H7 (cell line): ENCODE results near the gene ZDBF2. TPM values are rescaled to one million over a fixed set of nuclear protein-coding genes. Genes with fewer than 3 reads are reported as not detected.
A peak's percentile ranks its signal among the peaks of the same experiment; 100 is the strongest.
"Not testable (repeated sequence)": the region's sequence is repeated elsewhere in the genome, so short reads cannot be mapped to it uniquely, and the experiment has no call there.

Experiments used
- DNase-seq: peaks from one replicate; pipeline ENCODE4 v3.0.0; 2012
- H3K27me3 ChIP-seq: 2 replicates; pipeline ENCODE4 v1.6.0; 2011; ENCODE audit warnings: mild to moderate bottlenecking, low read length; ENCODE audit not compliant: control insufficient read depth, insufficient read depth
- H3K36me3 ChIP-seq: replicated peaks from 2 replicates; pipeline ENCODE4 v1.5.1; 2011; ENCODE audit warnings: low read length; ENCODE audit not compliant: control insufficient read depth, insufficient read depth
- H3K4me3 ChIP-seq: 2 replicates; pipeline ENCODE4 v1.5.1; 2011; ENCODE audit warnings: low read depth, mild to moderate bottlenecking, control low read depth, low read length, moderate library complexity; ENCODE audit not compliant: insufficient read depth
- total RNA-seq: library from RNA; depleted of rRNA; stranded (reverse); fragments of >200 nt; shearing (Covaris generic); gene quantifications from 2 replicates; pipeline ENCODE4 v1.2.3, GENCODE V29; 2014

ZDBF2 gene
- total RNA-seq, 1 experiment from 2014 or later = 10.1 TPM

DNA sequence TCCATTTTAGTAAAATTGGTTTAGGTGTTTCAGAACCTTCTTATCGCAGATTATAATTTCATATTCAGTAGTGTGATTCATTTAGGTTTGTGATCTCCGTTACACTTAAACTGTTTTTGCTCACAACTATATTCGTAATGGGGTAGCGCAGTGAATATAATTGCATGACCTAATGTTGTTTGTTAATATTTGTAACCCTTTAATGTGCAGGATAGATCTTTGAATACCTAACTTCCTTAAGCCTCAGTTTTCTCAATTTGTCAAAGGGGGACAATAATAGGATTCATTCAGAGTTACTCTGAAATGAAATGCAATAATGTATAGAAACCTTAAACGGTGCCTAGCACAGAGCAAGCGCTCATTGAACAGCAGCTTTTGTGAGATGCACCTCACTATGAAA is 558 bp upstream of the ZDBF2 start:
- Histone ChIP-seq H3K27me3 (0 out of 2 replicates have a peak, but pooled peaks cover 2% of the 10 kb centered on the region), H3K36me3 (no peaks in the 10 kb centered on the region), H3K4me3 (peak overlapping the region; percentile 83)
- DNase-seq = no peak

DNA sequence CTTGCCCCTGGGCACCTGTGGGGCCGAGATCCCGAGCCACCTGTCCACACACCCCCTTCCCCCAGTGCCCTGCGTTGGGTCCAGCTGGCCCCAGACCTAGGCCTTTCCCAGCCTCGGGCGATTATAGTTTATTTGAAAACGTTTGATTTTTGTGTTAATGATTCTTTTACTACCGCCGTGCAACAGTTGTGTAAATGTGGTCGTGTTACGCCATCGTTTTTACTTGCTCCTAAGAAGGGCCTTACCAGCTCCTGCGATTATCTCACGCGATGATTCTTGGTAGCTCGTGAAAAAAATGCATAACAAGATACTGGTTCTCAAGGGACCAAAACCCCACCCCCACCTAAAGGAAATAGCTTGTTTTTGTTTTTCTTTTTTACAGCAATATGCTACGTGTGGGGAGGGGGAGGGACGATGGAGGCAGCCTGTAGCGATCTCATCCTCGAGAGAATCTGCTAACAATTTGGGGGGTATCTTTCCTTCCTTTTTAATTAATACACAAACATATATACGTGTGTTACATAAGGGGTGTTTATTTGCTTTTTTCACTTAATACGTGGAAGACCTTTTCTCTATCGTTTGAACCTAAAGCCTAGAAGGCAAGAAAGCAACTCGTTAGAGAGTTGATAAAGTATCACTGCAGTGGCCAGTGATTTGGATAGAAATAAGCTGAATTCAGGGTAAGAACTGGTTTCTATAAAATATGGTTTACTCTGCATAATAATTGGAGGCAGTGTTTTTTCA is 1.0 kb downstream of the ZDBF2 start:
- peak; percentile 59 for DNase-seq
- Histone ChIP-seq H3K36me3 (no peaks in the 10 kb centered on the region), H3K27me3 (0 out of 2 replicates have a peak, but pooled peaks cover 2% of the 10 kb centered on the region)

DNA sequence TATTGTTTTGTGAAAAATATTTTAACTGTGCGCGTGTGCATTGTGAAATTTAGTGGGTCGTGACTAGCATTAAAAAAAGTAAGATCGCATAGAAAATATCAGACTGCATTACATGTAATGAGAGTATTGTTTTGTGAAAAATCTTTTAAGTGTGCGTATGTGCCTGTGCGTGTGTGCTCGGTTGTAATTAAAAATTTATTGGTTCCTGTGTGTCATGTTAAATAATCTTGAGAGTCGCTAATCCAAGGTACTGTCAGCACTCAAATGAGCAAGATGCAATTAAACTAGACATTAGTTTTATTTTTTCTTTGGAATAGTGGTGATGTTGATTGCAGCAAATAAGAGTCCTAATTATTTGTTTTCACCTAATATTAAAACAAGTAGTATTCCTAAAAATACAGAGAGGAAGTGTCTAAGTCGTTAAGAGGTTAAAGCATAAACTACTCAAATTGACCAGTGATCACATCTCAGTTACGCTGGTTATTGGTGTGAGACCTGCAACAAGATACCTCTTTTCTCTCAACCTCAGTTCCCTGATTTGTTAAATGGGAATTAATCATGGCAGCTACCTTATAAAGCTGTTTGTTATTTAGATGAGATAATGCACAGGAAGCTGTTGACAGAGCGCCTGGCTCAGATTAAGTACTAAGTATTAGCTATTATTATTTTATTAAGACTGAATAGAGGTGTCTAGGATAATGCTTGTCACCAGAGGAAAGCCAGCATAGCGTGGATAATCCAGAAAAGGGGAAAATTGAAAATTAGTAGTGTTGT is 1.9 kb downstream of the ZDBF2 start:
- Histone ChIP-seq H3K27me3 (0 out of 2 replicates have a peak, but pooled peaks cover 2% of the 10 kb centered on the region), H3K4me3 (peak overlapping the region; percentile 83), H3K36me3 (no peaks in the 10 kb centered on the region)
- no peak for DNase-seq

More for the DNA sequence above, 1.0 kb downstream of the ZDBF2 start:
- H3K4me3 ChIP-seq = peak overlapping the region; percentile 83

DNA sequence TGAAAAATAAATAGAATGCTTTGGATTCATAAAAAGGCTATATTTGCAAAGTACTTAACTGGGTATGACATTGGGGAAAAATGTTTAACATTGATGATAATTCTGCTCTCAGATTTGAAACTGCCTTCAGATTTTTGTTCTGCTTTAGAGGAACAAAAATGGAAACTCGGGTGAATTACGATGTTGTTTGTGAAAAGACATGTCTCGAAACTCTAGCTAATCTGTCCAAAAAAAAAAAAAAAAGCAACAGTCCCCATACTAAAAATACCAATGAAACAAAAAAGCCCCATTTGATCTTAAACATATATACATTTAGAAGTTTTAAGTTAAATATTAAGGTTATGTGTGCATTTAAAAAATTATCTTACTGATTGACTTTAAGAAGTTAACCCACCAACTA is 3.0 kb downstream of the ZDBF2 start:
- DNase-seq = no peak
- no peak overlapping the region for H3K4me3 ChIP-seq
- peaks cover 3% of the 10 kb centered on the region; the same call in 1 of the 2 replicates for H3K36me3 ChIP-seq
- 0 out of 2 replicates have a peak, but pooled peaks cover 2% of the 10 kb centered on the region for H3K27me3 ChIP-seq

DNA sequence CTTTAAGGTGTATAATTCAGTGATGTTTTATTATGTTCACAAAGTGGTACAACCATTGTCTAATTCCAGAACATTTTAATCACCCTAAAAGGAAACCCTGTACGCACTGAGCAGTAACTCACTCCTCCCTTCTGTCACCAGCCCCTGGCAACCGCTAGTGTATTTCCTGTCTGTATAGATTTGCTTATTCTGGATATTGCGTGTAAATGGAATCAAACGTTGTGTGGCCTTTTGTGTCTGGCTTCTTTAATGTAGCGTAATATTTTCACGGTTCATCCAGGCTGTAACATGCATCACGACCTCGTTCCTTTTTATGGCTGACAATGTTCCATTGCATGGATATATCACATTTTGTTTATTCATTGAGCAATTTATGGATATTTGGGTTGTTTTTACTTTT is 8.3 kb downstream of the ZDBF2 start:
- H3K36me3 ChIP-seq = peaks cover 3% of the 10 kb centered on the region; the same call in 1 of the 2 replicates
- H3K4me3 ChIP-seq = no peak overlapping the region
- no peaks in the 10 kb centered on the region for H3K27me3 ChIP-seq
- no peak for DNase-seq

DNA sequence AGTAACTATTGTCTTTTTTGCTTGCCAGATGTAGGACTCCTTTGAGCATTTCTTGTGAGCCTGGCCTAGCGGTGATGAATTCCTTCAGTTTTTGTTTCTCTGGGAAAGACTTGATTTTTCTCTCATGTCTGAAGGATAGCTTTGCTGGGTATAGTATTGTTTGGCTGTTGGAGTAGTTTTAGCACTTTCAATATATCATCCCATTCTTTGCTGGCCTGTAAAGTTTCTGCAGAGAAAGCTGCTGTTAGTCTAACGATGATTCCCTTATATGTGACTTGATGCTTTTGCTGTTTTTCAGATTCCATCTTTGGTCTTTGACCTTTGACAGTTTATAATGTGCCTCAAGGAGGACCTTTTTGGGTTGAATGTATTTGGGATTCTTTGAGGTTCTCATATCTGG is 12.7 kb downstream of the ZDBF2 start:
- no peak for DNase-seq
- Histone ChIP-seq H3K27me3 (no peaks in the 10 kb centered on the region), H3K4me3 (no peak overlapping the region), H3K36me3 (peaks cover 10% of the 10 kb centered on the region)

DNA sequence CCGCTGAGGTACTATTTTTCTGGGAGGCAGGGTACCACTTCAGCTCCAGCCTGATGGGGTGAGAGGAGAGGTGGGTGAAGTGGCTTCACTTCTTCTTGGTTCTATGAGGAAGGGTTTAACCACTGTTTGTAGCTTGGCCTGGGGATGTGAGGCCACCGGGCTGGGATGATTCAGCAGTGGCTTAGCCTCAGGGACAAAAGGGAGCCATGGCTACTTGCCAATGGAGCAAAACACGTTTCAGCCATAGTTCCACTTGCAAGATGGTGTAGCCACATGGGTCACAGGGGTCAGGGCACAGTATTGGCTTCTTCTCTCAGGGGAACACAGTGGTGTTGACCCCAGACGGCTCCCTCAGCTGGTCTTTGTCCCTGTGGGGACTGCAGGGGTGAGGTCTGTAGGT is 14.9 kb downstream of the ZDBF2 start:
- Histone ChIP-seq H3K4me3 (no peak overlapping the region), H3K27me3 (no peaks in the 10 kb centered on the region), H3K36me3 (peaks cover 10% of the 10 kb centered on the region)
- no peak for DNase-seq

DNA sequence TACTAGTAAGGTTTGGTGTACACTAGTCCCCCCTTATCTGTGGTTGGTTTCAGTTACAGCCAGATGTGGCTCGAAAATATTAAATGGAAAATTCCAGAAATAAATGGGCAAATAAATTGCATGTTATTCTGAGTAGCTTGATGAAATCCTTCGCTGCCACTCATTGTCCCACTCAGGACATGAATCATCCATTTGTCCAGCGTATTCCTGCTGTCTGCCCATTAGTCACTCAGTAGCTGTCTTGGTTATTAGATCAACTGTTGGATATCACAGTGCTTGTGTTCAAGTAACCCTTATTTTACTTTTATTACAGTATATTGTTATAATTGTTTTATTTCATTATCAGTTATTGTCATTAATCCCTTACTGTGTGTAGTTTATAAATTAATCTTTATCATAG is 21.7 kb downstream of the ZDBF2 start:
- no peak overlapping the region for H3K4me3 ChIP-seq
- H3K27me3 ChIP-seq = no peaks in the 10 kb centered on the region
- no peaks in the 10 kb centered on the region; the same call in 1 of the 2 replicates for H3K36me3 ChIP-seq
- no peak for DNase-seq

DNA sequence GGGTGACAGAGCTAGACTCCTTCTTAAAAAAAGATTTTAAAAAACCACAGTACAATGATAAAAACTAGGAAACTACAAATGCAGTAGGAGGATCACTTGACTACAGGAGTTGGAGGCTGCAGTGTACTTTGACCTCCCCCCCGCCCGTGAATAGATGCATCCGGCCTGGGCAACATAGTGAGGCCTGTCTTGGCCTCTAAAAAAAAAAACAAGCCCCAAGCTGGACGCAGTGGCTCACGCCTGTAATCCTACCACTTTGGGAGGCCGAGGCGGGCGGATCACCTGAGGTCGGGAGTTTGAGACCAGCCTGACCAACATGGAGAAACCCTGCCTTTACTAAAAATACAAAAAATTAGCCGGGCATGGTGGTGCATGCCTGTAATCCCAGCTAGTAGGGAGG is 25.1 kb downstream of the ZDBF2 start:
- H3K27me3 ChIP-seq, DNase-seq, H3K4me3 ChIP-seq, H3K36me3 ChIP-seq: not testable (repeated sequence)

DNA sequence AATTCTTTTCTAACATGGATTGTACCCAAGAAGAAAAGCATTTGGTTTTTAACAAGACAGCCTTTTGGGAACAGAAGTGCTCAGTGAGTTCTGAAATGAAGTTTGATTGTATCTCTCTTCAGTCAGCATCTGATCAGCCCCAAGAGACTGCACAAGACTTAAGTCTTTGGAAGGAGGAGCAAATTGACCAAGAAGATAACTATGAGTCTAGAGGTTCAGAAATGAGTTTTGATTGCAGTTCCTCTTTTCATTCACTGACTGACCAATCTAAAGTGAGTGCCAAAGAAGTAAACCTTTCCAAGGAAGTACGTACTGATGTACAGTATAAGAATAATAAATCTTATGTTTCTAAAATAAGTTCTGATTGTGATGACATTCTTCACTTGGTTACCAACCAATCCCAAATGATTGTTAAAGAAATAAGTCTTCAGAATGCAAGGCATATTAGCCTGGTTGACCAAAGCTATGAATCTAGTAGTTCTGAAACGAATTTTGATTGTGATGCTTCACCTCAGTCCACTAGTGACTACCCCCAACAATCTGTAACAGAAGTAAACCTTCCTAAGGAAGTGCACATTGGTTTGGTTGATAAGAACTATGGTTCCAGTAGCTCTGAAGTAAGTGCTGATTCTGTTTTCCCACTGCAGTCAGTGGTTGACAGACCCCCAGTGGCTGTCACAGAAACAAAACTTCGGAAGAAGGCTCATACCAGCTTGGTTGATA is 31.2 kb downstream of the ZDBF2 start:
- Histone ChIP-seq H3K27me3 (no peaks in the 10 kb centered on the region), H3K36me3 (peaks cover 4% of the 10 kb centered on the region), H3K4me3 (no peak overlapping the region)
- no peak for DNase-seq

DNA sequence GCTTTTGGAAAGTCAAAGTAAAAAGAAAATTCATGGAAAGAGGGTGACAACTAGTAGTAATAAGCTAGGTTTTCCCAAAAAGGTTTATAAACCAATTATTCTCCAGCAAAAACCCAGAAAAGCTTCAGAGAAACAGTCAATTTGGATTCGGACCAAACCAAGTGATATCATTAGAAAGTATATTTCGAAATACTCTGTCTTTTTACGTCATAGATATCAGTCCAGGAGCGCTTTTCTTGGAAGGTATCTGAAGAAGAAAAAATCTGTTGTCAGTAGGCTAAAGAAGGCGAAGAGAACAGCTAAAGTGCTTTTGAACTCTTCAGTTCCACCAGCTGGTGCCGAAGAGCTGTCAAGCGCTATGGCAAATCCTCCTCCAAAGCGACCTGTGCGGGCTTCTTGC is 36.6 kb downstream of the ZDBF2 start:
- peak; percentile 7 for DNase-seq
- no peaks in the 10 kb centered on the region; the same call in none of the 2 replicates for H3K36me3 ChIP-seq
- no peaks in the 10 kb centered on the region for H3K27me3 ChIP-seq
- H3K4me3 ChIP-seq = no peak overlapping the region

DNA sequence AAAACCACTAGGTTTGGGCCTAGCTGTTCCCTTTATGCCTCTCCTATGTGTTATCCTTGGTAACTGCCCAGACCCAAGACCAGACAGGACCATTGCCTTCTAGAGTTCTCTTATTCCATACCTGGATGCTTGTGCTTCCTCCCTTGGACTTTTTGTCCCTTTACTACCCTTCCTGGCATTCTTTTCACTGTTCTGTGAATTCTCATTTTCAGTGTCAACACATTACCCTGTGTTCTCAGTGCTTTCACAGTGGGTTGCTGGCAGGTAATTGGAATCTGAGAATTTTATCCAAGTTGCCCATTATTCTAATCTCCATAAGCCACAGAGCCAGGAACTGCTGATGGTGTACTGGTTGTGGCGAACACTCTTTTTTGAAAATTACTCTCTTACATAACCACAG is 41.7 kb downstream of the ZDBF2 start:
- Histone ChIP-seq H3K36me3 (no peaks in the 10 kb centered on the region), H3K27me3 (no peaks in the 10 kb centered on the region), H3K4me3 (no peak overlapping the region)
- no peak for DNase-seq

DNA sequence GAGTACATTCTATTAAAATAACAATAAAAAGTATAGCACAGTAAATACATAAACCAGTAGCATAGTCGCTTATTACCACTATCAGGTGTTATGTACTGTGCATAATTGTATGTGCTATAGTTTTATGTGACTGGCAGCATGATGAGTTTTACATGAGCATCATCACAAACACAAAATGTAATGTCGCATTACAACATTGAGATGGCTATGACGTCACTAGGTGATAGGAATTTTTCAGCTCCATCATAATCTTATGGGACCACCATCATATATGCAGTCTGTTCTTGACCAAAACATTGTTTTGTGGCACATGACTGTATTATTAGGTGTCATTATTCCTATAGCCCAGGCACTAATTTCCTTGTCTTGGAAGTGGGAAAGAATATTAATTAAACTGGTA is 48.6 kb downstream of the ZDBF2 start:
- DNase-seq = no peak
- Histone ChIP-seq H3K4me3 (no peak overlapping the region), H3K27me3 (no peaks in the 10 kb centered on the region), H3K36me3 (no peaks in the 10 kb centered on the region)

DNA sequence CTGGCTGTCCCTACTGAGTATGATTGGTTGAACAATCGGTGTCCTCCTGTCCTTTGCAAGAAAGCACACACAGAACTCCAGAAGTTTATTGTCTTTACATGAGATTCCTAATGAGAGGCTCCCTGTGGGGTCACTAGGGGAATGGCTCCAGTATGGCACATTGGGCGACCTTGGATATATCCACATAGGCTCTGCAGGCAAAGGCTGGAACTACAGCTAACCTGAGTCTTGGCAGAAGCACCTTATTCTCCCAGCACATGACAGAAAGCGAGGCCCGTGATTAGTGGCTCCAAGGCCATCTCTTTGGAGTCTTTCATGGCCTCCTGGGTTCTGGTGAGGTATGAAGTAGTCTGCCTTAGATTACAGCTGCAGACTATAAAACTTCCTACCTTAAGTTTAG is 49.0 kb downstream of the ZDBF2 start:
- DNase-seq = peak; percentile 29
- no peak overlapping the region for H3K4me3 ChIP-seq
- H3K27me3 ChIP-seq = no peaks in the 10 kb centered on the region
- no peaks in the 10 kb centered on the region for H3K36me3 ChIP-seq
